Stimulated activated CD4-positive, alpha-beta T cell treated with anti-CD3 and anti-CD28 coated beads, Interleukin-4, amount 100 ng/mL, for 4 hours (primary cell): ENCODE measurements around the gene MAML3.

ENCODE experiments used
- DNase-seq, 2 experiments: peaks; one replicate each; pipeline ENCODE4 v3.0.0-alpha.2; 2020

Gene MAML3

GRCh38 chr4:139915037-139915436 lies 238.9 kb downstream of the MAML3 start:
- DNase-seq = no peak

DNA sequence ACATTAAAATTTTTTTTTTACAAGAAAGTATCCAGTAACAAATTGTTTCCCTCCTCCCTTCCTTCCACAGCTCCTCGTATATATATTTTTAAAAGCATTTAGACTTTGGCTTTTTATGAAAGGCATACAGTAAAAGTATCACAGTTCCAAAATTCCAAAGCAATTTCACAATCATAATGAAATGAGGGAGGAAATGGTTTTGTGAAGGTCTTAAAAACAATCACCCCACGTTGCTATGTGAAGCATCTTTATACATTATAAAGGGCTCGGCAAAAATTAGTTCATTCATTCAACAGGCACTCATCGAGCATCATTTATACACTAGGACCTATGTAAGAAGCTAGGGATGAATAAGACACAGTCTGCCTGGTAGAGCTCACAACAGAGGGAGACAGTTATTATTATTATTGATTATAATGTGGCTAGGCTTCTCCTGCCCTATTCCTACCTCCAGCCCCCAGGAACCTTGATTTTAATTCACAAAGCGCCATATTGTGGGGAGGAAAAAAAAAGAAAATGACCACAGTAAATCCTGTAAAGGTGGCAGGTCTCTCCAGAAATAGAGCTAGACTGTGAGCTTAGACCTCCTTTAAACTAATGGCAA lies 239.9 kb downstream of the MAML3 start:
- no peak for DNase-seq

- no peak for DNase-seq
Observed at GRCh38 chr4:139913398-139913990, 240.5 kb downstream of the MAML3 start.

GRCh38 chr4:139912445-139912844 lies 241.5 kb downstream of the MAML3 start:
- DNase-seq = no peak

- no peak for DNase-seq
Observed at GRCh38 chr4:139910106-139910505, 243.9 kb downstream of the MAML3 start.

DNA sequence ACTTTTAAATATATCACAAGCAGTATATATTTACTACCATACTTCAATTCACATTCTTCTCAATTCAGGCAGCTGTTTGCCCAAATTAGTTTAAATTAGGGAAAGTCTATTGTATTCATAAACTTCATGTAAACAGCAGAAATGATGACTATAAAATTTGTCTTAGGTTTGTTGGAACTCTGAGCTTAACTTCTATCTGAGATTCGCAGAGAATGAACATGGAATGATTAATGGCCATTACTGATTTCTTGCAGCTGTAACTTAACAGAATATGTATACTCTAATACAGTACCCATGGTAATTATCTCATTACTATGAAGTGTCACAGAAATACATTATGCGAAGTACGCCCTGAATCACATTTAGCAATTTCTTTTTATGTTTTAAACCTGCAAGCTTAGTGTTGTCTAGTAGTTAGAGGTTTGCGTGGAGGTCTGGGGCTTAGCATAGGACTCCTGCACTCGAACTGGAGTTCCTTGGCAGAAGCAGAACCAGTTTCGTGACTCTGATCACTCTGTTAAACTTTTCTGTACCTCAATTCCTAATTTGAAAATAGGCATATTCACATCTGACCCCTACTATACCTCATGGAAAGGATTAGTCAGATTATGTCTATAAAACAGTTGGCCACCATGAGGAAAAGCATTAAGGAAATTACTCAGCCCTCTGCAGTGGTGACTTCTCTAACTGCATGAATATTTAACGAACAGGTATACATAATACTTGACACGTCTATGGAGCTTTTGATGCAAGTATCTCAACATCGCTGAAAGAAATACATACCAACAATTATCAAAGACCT lies 245.1 kb downstream of the MAML3 start:
- DNase-seq = no peak

- DNase-seq = no peak
Observed at GRCh38 chr4:139907001-139907809, 246.8 kb downstream of the MAML3 start.

DNA sequence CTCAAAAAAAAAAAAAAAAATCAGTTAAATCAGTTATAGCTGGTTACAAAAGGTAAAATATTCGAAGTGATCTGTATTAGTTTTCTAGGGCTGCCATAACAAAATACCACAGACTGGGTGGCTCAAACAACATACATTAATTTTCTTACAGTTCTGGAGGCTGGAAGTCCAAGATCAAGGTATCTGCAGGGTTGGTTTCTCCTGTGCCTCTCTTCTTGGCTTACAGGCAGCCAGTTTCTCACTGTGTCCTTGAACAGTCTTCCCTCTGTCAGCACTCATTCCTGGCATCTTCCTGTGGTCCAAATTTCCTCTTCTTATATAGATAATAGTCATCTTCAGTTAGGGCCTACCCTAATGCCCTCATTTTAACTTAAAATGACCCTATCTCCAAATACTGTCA lies 248.5 kb downstream of the MAML3 start:
- DNase-seq = no peak

GRCh38 chr4:139904406-139904805 lies 249.6 kb downstream of the MAML3 start:
- DNase-seq = no peak

DNA sequence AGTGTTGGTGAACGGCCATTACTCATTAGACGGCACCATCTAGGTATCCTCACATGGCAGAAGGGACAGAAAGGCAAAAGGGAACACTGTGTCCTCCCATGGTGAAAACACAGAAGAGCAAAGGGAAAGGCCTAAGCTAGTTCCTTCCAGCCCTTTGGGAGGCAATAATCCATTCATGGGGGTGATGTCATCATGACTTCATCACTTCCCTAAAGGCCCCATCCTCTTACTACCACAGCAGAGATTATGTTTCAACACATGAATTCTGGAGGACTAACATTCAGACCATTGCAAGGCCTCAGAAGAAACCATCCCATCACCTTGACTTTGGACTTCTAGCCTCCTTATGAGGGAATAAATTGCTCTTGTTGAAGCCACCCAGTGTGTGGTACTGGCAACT lies 250.1 kb downstream of the MAML3 start:
- no peak for DNase-seq

- no peak for DNase-seq
Observed at GRCh38 chr4:139902321-139903320, 251.4 kb downstream of the MAML3 start.

DNA sequence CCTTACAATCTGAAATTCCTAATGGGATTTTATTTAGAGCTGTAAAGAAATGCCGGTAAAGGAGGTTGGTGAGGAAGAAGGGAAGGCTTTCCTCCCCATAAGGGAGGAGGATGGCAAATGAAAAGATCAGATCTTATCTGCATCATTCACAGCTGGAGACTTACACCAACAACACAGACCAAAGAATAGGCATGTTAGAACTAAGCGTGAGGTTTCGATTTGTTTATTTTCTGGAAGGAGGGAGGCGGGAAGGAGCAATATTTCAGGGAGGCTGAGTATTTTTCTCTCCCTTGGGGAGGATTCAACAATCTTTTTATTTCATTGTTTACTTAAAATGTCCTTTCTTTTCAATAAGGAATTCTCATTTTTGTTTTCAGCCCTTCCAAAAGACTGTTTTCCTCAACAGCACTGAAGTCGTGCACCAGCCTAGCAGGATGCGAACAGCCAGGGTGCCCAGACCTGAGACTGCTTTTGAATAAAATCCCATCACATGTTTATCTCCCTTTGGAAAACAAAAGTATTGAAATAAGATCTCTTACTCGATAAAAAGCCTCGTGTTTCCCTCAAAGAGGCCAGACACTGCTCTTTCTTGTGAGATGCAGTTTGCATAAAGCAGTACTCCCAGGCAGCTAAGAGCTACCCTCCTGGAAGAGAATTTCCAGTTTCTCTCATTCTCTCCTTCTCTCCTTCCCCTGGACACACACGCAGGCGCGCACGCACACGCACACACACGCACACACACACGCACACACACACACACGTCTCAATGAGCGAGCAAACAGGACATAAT lies 252.3 kb downstream of the MAML3 start:
- DNase-seq = no peak

DNA sequence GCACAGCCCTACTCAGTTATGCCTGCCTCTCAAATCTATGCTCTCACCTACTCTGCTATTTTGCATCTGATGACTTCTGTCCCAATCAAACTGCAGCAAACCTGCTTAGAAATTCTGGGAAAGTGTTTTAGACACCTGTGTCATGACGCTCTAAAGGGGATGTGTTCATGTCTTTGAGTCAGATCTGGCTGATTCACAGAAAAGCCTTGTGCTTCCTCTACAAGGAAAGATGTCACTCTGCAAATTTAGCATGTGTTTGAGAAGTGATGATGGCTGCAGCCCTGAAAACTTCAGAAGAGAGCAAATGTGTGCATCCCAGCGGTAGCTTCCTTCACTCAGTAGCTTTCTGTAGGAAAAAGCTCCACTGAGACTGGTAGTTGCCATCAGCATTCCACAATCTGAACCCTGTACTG lies 253.0 kb downstream of the MAML3 start:
- no peak for DNase-seq

DNA sequence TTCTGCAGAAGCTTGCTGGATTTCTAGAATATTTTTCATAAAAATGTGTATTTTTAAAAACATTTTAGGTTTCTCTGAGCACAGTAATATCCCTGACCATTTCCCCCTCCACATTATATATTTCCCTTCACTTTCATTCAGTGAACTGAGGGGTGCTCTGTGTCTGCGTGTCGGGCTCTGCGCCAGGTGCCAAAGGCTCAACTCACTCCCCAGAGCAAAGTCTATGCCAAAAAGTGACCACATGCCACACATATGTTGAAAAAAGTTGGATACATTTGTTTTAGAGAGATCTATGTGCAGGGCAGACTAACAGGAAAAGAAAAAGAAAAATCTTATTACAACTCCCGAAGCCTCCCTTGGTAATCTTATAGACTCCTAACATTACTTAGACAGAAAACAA lies 254.6 kb downstream of the MAML3 start:
- DNase-seq = no peak

DNA sequence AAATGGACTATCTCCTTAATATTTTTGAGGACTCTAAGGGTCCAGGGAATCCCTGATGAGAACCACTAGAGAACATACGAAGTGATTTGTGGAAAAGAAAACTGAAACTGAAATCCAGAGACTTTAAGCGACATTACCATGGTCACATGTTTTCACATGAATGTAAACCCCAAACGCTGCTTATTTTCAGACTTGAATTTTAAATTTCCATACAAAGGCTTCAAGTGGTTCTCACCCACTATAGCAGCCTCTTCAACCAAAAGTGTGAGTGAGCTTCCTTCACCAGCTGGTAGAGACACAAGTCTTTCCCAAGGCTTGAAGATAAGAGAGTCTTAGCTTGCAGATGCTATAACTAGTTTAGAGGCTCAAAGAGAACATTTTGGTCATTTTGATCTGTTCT lies 255.7 kb downstream of the MAML3 start:
- DNase-seq = no peak

DNA sequence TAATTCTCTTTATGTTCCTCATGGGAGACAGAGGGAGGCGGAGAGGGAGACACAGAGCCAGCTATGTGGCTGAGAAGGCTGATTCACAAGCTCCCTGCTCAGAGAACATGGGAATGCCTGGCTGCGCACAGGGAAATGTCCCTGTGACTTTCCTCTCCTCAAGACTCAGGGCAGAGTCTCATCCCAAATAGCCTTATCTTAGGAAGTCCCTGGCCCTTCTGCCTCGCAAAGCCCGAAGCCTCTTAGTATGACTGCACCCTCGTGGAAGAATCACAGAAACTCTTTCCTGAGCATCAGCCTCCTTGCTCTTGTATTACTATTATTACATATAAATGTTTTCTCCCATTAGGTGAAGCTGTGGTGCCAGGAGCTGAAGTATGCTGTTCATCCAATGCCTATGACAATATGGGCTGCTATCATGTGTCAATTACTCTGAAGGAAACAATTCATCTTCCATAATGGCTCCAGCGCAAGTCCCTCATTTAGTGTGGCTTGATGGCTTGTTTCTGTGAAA lies 257.8 kb downstream of the MAML3 start:
- DNase-seq = no peak

- no peak for DNase-seq
Observed at GRCh38 chr4:139893801-139894200, 260.2 kb downstream of the MAML3 start.

DNA sequence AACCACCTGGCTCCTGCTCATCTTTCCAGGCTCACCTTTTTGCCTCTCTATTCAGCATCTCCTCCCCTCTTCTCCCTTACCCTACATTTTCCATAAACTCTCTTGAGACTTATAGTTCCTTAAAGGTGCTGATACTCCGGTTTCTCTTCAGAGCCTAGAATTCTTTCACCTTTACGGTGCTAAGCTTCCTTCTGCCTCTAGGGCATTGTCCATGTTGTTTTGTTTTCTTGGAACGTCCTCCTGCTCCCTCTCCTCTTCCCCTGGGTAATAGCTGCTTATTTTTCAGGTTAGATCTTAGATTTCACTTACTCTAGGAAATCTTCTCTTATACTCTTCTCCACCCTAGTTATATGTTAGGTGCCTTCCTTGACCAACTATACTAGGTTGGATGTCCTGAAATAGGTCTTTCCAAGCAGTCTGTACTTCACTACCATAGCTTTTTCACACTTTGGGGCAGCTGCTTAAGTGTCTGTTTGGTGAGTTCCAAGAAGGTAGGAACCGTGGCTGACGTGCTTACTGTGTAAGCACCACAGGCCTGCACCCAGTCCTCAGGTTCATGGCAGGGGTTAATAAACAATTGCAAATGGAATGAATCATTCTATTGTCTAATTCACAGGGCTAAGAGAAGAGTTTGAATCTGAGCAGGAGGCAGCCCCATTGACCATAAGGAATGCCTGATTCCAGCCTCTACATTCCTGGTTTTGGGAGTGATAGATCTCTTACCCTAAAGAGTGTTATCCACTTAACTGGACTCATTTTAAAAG lies 260.8 kb downstream of the MAML3 start:
- no peak for DNase-seq

DNA sequence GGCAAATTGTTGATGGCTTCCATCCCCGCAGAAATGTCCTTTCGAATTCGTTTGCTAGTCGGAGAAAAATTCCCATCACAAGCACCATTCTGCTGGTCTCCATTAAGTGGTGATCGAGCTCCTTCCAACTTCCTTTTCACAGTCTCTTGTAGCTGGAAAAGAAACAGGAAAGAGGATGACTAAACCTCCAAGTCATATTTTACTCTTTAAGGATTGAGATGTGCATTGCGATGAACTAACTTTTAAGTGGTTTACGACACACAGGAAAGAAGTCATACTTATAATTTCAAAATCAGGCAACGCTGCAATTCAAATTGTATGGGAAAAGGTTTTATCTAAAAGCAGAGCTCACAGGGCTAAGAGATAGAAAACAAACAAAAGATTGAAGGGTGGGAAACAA lies 263.2 kb downstream of the MAML3 start:
- no peak for DNase-seq

- no peak for DNase-seq
Observed at GRCh38 chr4:139889901-139890300, 264.1 kb downstream of the MAML3 start.
